Suprapubic skin (tissue), 4 donors: ENCODE results near the gene C1orf122.

Experiments
- CTCF ChIP-seq, 2 donors: fragments of 200-600 bp in 1 of 2; fragments of 450-650 bp in 1 of 2; sonication (generic) in 1 of 2; IDR thresholded peaks; one replicate each; pipeline ENCODE4 v1.5.1; 2016 to 2019; ENCODE audit warnings: antibody characterized with exemption in 2 of 2, mild to moderate bottlenecking in 1 of 2, moderate library complexity in 1 of 2
- POLR2A ChIP-seq, 2 donors: fragments of 450-650 bp; IDR thresholded peaks; one replicate each; pipeline ENCODE4 v1.6.1; 2017; ENCODE audit warnings: antibody characterized with exemption in 2 of 2, mild to moderate bottlenecking in 2 of 2, moderate library complexity in 2 of 2
- POLR2AphosphoS5 ChIP-seq, 3 donors: sonication (generic); formaldehyde crosslinking; IDR thresholded peaks; one replicate each; pipeline ENCODE4 v1.6.1; 2017; ENCODE audit warnings: antibody characterized with exemption in 3 of 3

GRCh38 chr1:37825506-37825905 lies 17.9 kb downstream of the C1orf122 start:
- TF ChIP-seq CTCF (IDR thresholded peaks at IDR 0.05) (no peak), POLR2AphosphoS5 (IDR thresholded peaks at IDR 0.05) (no peak), POLR2A (IDR thresholded peaks at IDR 0.05) (no peak)
